ENCODE measurements around the gene FBXL7.

Gene FBXL7

DNA sequence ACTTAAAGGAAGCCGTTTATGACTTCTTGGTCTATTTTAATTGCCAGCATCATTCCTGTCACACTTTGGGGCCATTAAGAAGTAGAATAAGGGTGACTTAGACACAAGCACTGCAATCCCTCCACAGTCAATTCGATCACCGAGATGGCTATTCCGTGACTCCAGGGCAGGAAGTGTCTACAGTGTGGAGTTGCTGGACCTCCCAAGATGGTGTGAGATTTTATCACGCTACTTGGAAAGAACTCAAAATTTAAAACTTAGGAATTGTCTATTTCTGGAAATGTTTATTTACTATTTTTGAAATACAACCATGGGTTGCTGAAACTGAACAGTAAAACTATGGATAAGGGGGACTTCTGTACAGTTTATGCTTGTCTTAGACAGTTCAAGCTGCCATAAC is 6.2 kb downstream of the FBXL7 start:
- DNase-seq, result no peak

DNA sequence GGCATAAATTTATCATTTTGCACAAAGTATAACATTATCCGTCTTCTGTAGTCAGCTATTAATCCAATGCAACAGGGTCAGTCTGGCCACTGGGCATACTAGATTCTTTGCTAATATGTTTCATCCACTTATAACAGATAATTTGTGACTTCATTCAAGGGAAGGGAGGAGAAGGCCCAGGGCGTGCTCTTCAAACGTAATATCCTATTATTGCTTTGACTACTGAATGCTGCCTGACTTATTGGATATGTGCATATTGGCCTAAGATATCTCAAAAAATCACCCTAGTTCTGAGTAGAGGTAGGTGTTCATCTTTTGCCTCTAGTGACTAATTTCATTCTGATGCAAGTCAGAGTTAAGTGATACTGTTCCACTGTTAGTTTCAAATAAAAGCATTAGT is 6.9 kb downstream of the FBXL7 start:
- DNase-seq, result no peak

DNA sequence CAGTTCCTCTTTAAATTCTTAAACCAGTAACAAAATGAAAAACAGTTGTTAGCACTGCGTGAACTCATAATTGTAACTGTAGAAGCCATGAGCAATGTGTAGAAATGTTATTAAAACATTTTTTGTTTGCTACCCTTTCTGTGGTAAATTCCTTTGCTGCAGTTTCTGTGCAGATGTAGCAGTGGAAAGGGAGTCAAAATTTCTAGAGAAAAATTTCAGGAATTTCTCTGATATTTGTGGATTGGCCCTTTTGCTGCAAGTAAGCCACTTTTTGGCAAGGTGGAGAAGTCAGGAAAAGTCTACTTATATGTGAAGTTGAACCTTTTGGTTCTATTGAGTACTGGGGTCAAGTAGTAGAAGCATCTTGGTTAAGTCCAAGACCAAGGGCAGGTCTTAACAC is 10.1 kb downstream of the FBXL7 start:
- DNase-seq, result no peak

DNA sequence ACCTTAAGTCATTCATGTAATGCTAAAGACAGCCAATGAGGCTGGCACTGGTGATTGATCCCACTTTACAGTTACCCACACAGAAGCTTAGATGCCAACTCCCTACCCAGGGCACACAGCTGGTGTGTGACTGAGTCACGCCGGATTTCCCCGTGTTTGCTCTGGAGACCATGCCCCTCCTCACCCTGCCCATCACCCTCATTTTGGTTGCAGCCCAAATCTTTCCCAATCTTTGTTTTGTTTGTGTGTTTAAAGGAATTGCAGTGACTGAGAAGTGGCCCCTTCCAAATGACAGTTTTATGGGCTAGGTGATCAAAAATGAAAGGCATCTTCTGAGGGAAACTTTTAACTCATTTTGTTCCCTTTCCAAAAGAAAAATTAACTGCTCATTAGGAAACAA is 10.9 kb downstream of the FBXL7 start:
- DNase-seq, result no peak

DNA sequence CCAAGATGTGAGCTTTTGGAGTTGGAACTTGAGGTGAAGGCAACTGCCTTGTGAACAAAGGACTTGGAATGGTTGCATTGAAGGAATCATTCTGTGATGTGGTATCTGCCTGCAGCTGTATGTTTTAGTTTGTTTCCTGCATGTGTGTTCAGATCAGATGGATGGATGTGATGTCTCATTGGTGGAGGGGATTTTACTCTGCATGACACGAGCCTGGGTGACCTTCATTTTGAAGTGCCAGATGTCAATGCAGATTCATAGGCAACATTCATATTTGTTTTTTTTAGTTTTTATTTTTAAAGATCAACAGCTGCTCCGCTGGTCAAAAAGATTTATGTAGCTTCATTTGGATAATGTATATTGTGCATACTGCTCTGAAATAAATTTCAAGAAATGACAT is 13.5 kb downstream of the FBXL7 start:
- DNase-seq, result no peak

DNA sequence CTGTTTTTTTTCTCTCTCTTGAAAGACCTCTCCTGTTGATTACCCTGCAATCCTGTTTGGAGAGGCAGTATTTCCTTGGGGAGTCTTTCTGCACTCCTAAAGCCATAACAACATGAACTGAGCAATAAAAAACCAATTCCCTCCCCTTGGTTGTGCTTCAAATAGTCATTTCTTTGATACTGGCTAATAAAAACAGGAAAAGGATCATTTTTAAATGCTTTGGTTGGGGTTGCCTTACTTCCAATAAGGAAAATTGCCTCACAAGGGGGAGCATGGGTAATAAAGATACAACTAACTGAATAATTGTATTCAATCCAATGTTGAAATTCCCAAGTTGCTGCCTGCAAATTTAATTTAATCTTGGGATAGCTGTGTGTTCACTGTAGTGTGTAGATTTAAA is 13.9 kb downstream of the FBXL7 start:
- DNase-seq, result no peak

DNA sequence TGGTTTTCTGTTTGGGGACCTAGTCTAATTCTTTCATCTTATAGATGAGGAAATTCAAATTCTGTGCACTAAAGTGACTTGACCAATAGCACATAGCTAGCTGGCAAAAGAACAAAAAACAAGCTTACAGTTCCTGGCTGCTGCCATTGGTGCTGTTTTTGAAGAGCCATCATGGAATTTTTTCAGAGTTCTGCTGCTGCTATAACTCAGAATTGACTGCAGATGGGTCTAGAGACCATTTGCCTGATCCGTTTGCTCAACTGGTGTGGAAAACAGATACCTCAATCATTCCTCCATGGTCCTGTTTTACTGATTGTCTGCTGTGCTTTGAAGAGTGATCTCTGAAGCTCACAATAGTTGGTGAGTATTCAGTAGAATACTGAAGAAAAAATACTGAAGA is 15.2 kb downstream of the FBXL7 start:
- DNase-seq, result no peak

DNA sequence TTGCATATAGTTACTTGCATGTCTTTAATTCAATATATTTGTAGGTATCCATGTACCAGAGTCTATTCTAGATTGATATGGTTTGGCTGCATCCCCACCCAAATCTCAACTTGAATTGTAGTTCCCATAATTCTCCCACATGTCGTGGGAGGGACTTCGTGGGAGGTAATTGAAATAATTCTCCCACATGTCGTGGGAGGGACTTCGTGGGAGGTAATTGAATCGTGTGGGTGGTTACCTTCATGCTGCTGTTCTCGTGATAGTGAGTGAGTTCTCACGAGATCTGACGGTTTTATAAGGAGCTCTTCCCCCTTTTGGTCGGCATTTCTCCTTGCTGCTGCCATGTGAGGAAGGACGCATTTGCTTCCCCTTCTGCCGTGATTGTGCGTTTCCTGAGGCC is 16.5 kb downstream of the FBXL7 start:
- DNase-seq, result no peak

DNA sequence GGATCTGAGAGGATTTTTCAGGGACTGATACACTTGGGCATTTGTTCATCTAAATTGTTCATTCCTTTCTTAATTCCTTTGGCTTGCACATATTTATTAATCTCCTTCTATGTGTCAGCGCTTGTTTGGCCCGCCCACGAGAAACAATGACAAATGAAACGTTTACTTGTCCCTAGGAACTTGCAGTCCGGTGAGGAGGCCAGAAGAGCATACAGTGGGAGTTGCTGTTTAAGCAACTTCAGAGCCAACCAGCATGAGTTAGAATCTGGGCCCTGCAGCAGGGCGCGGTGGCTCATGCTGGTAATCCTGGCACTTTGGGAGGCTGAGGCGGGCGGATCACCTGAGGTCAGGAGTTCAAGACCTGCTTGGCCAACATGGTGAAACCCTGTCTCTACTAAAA is 18.8 kb downstream of the FBXL7 start:
- DNase-seq, result no peak

DNA sequence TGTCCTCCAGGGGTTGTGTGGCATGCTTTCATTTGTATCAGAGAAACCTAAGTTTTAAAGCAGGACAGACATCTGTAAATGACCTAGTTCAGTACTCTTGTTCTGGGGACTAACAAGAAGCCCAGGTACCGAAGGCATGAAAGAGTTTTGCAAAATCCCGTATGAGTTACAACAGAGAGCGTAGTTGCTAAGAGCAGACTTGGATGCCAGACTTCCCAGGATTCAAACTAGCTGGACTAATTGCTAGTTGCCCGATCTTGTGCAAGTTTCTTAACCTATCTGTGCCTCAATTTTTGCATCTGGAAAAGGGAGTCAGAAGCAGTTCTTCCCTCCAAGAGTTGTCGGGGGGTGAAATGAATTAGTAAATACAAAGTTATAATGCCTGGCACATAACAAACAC is 20.9 kb downstream of the FBXL7 start:
- DNase-seq, result no peak

DNA sequence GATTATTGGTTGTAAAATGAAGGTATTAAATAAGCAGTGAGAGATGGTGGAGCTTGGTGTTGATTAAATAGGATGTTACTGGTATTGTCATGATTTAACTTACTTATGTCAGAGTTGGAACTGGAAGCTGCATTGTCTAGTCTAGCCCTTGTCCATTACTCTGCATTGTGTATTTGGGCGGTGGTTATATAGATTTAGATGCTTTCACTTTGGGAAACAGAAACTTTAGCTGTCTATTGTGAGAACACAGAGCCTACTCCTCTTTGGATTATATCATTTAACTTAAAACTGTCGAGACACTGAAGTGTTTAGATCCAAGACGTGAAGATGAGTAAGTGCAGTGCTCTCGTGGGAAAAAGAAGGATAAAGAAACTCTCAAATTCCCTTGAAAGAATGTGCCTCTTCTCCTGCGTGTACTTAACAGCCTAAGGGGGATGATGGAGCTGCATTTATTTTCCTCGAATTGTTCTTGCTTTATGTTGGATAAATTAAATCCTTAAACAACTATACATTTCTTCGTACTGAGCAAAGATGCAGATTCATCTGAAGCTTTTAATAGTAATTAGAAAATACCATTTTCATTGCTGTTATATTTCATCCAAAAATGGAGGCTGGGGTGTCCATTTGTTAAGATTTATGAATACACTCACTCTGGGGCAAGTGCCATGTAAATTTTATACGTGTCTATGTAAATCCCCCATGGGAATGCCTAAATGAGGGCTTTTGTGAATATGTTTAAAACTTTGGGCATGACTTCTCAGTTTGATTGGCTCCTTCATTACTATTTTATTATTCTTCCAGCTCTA is 21.6 kb downstream of the FBXL7 start:
- no peak for DNase-seq

DNA sequence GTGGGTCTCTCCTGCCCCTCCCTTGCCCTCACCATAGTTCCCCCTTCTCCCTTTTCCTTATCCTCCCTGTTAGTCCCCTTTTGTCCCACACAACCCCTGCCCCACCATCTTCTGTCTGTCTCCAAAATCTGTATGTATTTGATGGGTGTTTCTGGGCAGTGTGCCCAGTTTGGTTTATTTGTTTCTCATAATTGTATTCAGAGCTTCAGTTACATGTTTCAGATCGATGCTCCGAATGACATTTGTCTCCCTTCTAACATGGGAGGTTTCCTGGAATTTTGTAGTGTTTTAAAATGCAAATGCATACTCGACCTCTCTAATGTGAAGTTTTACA is 22.2 kb downstream of the FBXL7 start:
- no peak for DNase-seq

DNA sequence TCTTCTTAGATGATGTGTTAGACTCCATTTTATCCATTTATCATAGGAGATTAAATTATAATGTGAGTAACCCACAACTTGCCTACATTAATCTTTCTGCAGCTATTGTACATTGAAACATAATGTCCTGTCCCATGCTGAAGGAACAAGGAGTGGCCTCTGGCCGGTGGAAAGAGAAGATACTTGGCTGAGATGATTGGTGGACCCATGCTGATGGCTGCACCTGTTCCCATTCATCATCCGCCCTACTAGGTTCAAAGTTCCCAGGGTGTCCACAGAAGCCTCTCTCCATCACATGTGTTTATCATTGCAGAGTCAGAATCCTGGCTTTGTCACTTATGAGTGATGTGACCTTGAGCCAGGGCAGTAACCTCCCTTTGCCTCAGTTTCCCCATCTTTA is 24.7 kb downstream of the FBXL7 start:
- DNase-seq, result no peak

DNA sequence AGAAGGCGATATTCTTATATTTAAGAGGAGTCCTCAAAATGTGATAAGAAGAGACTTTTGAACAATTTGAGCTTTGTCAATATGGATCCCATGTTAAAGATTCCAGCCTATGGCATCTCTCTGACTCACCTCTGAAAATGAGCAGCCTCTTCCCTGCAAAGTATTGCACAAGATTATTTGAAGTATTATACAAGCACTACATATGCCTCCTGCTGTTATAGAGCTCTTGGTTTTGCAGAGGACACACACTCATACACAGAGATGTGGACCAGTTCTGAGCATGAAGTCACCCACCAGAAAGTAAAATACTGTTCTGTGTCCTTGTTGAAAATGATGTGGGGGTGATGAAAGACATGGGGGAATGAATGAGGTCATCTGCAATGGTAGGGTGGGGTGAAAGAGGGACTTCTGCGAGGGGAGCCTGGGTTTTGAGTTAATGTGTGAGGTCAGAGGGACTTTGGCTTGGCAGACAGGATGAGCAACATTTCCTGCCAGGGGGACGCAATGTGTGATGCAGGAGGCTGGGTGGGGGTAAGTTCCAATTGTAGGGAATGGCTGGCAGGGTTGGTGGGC is 25.8 kb downstream of the FBXL7 start:
- no peak for DNase-seq

DNA sequence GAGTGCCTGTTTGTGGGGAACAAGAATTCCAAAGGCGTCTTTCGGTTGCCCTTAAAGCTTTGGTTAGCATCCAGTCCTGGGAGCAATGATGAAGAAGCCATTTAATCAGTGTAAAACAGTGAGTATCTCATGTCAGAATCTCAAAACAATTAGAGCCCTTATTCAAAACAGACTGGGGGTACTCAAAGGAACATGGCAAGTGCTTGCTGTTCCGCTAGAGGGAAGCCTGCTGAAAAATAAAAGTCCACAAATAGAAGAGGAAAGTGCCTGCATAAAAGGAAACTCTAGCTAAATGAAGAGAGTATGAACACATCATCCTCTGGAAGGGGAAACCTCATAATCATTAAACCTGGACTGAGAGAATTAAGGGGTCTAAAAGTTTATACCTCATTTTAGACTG is 26.4 kb downstream of the FBXL7 start:
- no peak for DNase-seq

DNA sequence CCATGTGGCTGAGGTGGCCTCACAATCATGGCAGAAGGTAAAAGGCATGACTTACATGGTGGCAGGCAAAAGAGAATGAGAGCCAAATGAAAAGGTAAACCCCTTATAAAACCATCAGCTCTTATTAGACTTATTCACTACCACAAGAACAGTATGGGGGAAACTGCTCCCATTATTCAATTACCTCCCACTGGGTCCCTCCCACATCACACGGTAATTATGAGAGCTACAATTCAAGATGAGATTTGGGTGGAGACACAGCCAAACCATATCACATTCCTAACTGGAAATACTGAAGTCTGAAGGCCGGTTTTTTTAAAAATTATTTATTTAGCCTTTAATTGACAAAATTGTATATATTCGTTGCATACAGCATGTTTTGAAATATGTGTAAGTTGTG is 28.5 kb downstream of the FBXL7 start:
- DNase-seq, result no peak

DNA sequence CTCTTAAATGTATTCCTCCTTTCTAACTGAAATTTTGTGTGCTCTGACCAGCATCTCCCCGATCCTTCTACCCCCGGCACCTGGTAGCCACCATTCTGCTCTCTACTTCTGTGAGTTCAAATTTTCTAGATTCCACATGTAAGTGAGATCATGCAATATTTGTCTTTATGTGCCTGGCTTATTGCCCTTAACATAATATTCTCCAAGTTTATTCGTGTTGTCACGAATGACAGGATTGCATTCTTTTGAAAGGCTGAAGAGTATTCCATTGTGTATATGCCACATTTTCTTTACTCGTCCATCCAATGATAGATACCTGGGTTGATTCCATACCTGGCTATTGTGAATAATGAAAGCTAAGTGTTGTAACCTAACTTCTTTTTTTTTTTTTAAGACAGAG is 29.0 kb downstream of the FBXL7 start:
- no peak for DNase-seq

DNA sequence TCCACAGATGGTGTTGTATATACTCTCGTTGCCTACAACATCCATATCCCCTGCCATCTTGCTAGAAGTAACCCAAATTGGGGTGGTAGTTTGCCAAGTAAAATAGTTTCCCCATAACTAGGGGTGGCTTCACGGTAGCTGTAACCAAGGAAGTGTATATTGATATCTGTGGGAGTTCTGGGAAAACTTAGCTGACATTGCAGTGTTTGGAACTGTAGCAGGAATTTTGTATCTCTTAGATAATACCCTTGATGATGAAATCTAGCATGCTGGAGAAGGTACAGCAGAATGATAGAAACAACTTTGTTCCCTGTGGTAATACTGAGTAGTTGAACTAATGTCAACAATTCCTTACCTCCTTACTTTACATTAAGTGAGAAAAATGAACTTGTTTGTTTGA is 29.8 kb downstream of the FBXL7 start:
- DNase-seq, result no peak

DNA sequence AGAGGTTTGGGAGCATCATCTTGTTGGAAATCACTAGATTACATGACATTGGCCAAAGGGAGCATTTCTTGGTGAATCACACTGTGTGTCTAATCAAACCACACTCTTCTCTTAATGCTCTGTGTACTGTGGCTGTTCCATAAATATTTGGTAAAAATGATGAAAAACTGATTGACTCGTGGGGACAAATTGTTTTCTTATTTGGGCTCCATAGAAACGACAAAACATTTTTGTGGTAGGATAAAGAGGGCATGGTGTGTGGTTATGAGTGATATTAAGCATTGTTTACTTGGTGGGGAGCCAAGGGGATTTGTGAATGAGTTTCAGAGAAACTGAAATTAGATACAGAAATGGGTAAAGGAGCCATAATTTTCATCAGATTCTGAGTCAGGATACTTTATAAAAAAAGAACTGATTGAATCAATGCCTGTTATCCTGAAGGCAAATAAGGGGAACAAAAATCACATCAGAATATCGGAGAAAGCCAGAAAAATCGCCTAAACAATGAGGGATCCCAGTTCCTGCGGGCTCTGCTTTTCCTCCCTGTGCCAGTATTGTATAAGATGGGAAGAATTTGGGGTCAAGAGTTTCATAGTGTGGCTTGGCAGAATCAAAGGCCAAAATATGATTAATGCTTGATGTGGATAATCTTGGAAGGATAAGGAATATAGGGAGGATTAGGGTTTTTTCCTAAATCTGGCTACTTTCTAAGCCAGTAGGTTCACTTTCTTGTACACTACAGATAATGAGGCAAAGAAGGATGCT is 33.3 kb downstream of the FBXL7 start:
- DNase-seq, result no peak

DNA sequence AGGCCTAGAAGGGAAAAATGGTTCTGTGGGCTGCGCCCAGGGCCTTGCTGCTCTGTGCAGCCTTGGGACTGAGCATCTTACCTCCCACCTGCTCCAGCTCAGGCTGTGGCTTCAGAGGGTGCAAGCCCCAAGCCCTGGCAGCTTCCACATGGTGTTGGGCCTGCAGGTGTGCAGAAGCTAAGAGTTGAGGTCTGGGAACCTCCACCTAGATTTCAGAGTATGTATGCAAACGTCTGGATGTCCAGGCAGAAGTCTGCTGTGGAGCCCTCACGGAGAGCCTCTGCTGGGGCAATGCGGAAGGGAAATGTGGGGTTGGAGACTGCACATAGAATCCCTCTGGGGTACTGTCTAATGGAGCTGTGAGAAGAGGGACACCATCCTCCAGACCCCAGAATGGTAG is 36.0 kb downstream of the FBXL7 start:
- DNase-seq, result no peak

DNA sequence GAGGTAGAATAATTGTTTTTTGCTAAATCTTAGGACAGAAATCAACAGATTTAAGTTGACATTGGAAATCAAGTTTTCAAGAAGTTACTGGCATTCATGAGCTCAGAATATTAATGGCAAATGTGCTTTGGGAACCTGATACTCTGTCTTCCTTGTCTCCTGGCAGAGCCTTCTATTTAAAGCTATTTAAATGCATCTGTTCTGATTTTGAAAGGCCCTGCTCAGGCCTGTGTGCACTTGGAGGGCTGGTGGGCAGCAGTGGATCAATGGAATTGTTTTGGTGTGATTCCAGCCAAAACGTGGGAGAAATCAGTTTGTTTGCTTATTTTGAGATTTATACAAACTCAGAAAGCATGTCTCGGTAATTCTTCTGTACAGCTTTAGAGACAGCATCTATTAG is 38.5 kb downstream of the FBXL7 start:
- DNase-seq, result no peak

DNA sequence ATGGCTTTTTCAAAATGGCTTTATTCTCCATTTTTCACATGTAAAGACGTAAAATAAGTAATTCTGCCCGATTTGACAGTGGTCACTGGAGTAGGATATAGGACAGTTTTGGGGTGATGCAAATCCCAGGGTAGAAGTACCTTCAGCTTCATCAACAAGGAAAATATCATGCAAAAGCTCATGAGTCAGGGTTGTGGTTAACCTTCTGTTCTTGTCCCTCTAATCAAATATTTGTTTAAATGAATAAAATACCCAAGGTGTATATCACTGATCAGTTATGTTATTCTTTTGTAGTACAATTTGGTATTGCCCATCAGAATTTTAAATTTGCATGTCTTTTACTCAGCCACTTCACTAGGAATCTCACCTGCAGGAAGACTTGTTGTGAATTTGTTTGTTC is 40.0 kb downstream of the FBXL7 start:
- DNase-seq, result no peak

DNA sequence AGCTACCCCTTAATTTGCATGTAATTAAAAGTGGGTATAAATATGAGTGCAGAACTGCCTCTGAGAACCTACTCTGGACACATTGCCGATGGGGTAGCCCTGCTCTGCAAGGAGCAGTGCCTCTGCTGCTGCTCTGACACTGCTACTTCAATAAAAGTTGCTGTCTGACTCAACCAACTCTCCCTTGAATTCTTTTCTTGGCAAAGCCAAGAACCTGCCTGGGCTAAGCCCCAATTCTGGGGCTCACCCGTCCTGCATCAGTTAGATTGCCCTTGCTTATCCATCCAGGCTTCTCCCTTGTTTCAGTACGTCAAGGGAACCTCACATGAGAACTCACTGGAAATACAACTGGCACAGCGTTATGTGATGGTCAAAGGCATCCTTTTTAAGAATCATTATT is 44.1 kb downstream of the FBXL7 start:
- DNase-seq, result no peak

DNA sequence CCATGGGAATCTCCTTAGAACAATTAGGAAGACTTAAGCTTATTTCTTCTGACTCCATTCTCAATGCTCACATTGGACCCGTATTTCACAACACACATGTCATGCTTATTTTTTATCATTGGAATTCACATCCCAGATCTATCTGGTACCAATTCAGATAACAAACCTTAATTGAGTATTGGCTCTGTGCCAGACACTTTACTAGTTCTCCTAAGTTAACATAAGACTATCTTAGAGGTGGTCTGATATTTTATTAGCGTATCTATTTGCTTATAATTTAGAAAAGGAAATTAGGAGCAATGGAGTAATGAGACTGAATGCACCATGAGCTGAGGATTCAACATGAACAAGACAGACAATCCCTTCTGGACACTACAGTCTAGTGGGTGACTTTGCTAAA is 45.1 kb downstream of the FBXL7 start:
- DNase-seq, result no peak

Measured in NCI-H187 (cell line).